Measurements from ENCODE around the gene NTN4. TPM values are rescaled to one million over a fixed set of nuclear protein-coding genes. Genes with fewer than 3 reads are reported as not detected.
"Not testable (repeated sequence)": the region's sequence is repeated elsewhere in the genome, so short reads cannot be mapped to it uniquely, and the experiment has no call there.

The NTN4 gene
- total RNA-seq, 1 experiment from 2014 or later, result 0.58 TPM

- in situ Hi-C loops (cut with HindIII; ENCODE audit: low pct_unique_long_range_greater_than_20kb, low sequenced_read_pairs), result no loop called here
- DNase-seq (ENCODE audit: low read depth, low spot score), result no peak
Observed at GRCh38 chr12:95804291-95804690, 13.7 kb upstream of the NTN4 start.

GRCh38 chr12:95803817-95804216 lies 13.3 kb upstream of the NTN4 start:
- in situ Hi-C loops (cut with HindIII; ENCODE audit: low pct_unique_long_range_greater_than_20kb, low sequenced_read_pairs), result no loop called here
- DNase-seq (ENCODE audit: low read depth, low spot score), result no peak

DNA sequence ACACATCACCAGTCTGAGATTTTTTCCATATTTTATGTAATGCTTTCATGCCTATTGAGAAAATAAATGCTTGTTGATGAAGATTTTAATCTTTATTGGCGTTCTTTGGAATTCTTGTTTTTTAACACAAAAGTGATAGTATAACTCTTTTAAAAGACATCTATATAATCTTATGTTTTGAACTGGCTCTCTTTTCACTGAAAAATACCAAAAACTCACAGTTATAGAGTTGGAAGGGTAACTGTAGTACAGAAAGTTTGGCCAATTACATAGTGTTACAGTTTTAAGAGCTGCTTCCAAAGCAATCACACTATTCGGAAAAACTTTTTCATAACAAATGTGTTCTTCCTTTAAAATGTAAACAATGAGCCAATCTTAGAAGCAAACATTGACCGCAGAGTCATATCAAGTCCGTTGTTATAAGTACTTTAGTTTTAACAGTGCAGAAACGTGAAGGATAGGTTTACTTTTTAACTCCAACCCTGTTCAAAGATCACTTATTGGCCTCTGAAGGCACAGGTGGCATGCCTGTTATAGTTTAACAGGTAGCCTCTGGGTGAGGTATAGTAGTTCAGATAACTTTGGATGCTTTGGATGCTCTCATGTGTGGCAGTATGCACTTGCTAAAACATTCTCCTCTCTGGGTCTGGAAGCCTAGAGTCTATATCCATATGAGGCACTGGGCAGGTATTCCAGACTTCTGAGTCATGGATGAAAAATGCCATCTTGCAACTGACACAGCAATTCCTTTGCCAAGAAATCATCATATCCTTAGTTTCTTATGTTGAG lies 12.1 kb upstream of the NTN4 start:
- DNase-seq (ENCODE audit: low read depth, low spot score), result no peak
- in situ Hi-C loops (cut with HindIII; ENCODE audit: low pct_unique_long_range_greater_than_20kb, low sequenced_read_pairs), result no loop called here

- in situ Hi-C loops (cut with HindIII; ENCODE audit: low pct_unique_long_range_greater_than_20kb, low sequenced_read_pairs), result no loop called here
- DNase-seq (ENCODE audit: low read depth, low spot score), result no peak
Observed at GRCh38 chr12:95796982-95797289, 6.4 kb upstream of the NTN4 start.

DNA sequence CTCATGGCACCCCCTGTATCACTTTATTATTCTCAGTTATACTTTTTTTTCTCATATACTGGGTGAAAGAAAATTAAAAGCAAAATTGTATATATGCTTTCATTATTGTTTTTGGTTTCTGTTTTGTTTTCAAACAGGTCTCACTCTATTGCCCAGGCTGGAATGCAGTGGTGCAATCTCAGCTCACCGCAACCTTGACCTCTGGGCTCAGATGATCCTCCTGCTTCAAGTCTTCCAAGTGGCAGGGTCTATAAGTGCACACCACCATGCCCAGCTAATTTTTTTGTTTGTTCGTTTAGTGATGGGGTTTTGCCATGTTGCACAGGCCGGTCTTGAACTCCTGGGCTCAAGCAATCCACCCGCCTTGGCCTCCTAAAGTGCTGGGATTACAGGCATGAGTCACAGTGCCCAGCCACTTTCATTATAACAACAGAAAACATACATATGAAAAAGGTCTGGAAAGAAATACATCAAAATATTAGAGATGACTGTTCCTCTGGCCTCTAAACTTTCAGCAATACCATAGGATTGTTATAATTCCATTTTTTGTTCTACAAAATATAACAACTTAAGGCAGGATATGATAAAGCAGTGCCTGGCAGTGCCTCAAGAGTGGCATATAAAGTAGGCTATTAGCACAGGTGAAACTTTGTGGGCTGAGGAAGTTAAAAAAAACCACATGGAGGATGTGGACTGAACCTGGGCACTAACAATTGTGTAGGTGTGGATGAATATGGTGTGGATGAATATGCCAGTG lies 5.8 kb upstream of the NTN4 start:
- DNase-seq (ENCODE audit: low read depth, low spot score), result no peak
- in situ Hi-C loops (cut with HindIII; ENCODE audit: low pct_unique_long_range_greater_than_20kb, low sequenced_read_pairs), result no loop called here

GRCh38 chr12:95790917-95791849 lies 619 bp upstream of the NTN4 start:
- in situ Hi-C loops (cut with HindIII; ENCODE audit: low pct_unique_long_range_greater_than_20kb, low sequenced_read_pairs), result no loop called here
- no peak for DNase-seq (ENCODE audit: low read depth, low spot score)

DNA sequence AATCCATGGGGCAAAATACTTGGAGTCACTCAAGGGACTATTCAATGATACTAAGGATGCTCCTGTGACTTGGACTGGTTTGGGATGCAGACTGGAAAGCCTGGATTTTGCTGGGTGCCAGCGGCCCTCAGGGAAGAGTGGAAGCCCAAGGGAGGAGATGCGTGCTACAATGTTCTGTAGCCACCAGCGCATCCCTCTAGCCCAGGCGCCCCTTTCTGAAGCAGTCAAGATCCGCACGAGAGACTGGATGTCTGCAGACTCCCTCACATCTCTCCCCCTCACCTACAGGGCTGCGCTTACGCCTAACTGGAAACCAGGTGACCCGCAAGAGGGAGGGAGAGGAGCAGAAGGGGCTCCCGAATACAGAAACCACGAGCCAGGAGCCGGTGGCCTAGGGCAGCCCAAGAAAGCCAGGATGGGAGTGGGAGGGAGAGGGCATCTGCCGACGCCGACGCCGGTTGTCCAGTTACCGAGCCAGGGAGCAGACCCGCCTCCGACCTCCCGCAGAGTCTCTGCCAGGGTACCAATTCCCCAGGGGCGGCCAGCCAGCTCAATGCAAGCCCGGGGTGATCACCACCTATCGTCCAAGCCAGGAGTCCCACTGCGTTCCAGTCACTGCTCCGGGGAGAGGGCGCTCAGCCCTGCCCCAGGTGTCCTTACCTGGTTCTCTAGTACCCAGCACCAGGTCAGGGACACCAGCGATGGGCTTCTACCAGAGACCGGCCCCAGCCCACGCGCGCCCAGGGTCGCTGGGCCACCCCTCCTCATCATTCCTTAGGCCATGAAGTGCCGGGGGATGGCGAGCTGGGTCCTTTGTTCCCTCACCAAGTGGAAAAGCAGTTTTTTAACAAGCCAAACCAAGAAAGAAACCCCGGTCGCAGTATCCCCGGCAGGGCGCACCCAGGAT lies 1.2 kb downstream of the NTN4 start:
- DNase-seq (ENCODE audit: low read depth, low spot score), result no peak
- in situ Hi-C loops (cut with HindIII; ENCODE audit: low pct_unique_long_range_greater_than_20kb, low sequenced_read_pairs), result no loop called here

DNA sequence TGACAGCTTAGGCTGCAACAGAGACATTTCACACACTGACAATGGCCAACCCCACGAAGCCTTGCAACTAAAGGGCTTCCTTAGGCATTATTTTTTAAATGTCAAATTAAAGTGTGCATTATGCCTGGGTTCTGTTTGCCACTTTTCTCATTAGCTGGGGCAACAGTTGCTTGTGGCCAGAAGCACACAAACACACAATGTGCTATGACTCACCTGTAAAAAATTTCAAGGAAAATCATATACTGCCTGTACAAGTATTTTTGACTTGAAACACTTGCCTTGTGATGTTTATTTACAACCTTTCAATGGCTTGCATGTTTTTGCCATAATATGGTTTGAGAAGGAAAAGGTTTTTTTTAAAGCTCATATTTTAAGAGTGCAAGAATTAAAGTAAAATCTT lies 1.9 kb downstream of the NTN4 start:
- DNase-seq (ENCODE audit: low read depth, low spot score), result no peak
- in situ Hi-C loops (cut with HindIII; ENCODE audit: low pct_unique_long_range_greater_than_20kb, low sequenced_read_pairs), result no loop called here

GRCh38 chr12:95787274-95787818 lies 3.2 kb downstream of the NTN4 start:
- DNase-seq (ENCODE audit: low read depth, low spot score), result no peak
- in situ Hi-C loops (cut with HindIII; ENCODE audit: low pct_unique_long_range_greater_than_20kb, low sequenced_read_pairs), result no loop called here

DNA sequence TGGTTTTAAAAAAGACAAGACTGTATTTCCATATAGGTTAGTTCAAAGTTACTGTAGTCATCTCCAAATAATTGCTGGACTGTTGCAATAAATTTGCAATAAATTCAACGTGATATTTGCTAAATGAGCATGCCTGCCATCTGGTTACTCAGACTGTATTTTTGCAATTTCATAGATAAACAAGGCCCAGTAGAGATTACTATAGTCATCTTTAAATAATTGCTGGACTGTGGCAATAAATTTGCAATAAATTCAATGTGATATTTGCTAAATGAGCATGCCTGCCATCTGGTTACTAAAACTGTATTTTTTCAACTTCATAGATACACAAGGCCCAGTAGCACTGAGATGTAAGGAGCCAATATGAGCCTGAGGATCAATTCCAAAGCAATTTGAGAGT lies 5.6 kb downstream of the NTN4 start:
- in situ Hi-C loops (cut with HindIII; ENCODE audit: low pct_unique_long_range_greater_than_20kb, low sequenced_read_pairs), result no loop called here
- DNase-seq (ENCODE audit: low read depth, low spot score), result no peak

DNA sequence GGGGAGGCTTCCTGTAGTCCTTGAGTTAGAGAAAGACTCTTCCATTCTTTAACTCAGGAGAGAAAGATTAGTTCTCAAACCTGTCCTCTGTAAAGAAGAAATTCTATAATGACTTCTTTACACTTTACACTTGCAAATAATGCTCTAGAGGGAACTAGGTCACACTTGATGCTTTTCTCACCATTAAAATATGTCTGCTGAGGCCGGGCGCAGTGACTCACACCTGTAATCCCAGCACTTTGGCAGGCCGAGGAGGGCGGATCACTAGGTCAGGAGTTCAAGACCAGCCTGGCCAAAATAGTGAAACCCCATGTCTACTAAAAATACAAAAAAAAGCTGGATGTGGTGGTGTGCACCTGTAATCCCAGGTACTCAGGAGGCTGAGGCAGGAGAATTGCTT lies 6.3 kb downstream of the NTN4 start:
- in situ Hi-C loops (cut with HindIII; ENCODE audit: low pct_unique_long_range_greater_than_20kb, low sequenced_read_pairs), result no loop called here
- DNase-seq (ENCODE audit: low read depth, low spot score), result no peak

DNA sequence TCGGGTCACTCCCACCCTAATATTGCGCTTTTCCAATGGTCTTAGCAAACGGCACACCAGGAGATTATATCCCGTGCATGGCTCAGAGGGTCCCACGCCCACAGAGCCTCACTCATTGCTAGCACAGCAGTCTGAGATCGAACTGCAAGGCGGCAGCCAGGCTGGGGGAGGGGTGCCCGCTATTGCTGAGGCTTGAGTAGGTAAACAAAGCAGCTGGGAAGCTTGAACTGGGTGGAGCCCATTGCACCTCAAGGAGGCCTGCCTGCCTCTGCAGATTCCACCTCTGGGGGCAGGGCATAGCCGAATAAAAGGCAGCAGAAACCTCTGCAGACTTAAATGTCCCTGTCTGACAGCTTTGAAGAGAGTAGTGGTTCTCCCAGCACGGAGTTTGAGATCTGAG lies 15.1 kb downstream of the NTN4 start:
- DNase-seq (ENCODE audit: low read depth, low spot score); in situ Hi-C loops (cut with HindIII; ENCODE audit: low pct_unique_long_range_greater_than_20kb, low sequenced_read_pairs): not testable (repeated sequence)

GRCh38 chr12:95774311-95775045 lies 16.1 kb downstream of the NTN4 start:
- DNase-seq (ENCODE audit: low read depth, low spot score), result no peak
- in situ Hi-C loops (cut with HindIII; ENCODE audit: low pct_unique_long_range_greater_than_20kb, low sequenced_read_pairs), result no loop called here

- in situ Hi-C loops (cut with HindIII; ENCODE audit: low pct_unique_long_range_greater_than_20kb, low sequenced_read_pairs), result no loop called here
- no peak for DNase-seq (ENCODE audit: low read depth, low spot score)
Observed at GRCh38 chr12:95773320-95773719, 17.2 kb downstream of the NTN4 start.

- in situ Hi-C loops (cut with HindIII; ENCODE audit: low pct_unique_long_range_greater_than_20kb, low sequenced_read_pairs), result no loop called here
- no peak for DNase-seq (ENCODE audit: low read depth, low spot score)
Observed at GRCh38 chr12:95767703-95768102, 22.9 kb downstream of the NTN4 start.

GRCh38 chr12:95766356-95767019 lies 24.1 kb downstream of the NTN4 start:
- no peak for DNase-seq (ENCODE audit: low read depth, low spot score)
- in situ Hi-C loops (cut with HindIII; ENCODE audit: low pct_unique_long_range_greater_than_20kb, low sequenced_read_pairs), result no loop called here

All from SK-MEL-5 (cell line).